GM23338 (cell line): ENCODE results near the gene DGKD. TPM values are rescaled to one million over a fixed set of nuclear protein-coding genes. Genes with fewer than 3 reads are reported as not detected.

Source experiments
- ATAC-seq: fragments of 200-7000 bp; cut with Tn5 transposase; 3 replicates; pipeline ENCODE4 v1.9.1; 2020
- DNase-seq: peaks from one replicate; pipeline ENCODE4 v3.0.0-alpha.2; 2015; ENCODE audit warnings: low spot score
- H2AFZ ChIP-seq: fragments of 200-600 bp; sonication (generic); 2 replicates; pipeline ENCODE4 v1.8.0; 2016; ENCODE audit warnings: antibody characterized with exemption, mild to moderate bottlenecking, moderate library complexity
- H3F3A ChIP-seq: fragments of 200-600 bp; sonication (generic); replicated peaks from 2 replicates; pipeline ENCODE4 v1.8.0; 2017; ENCODE audit warnings: antibody characterized with exemption, mixed run types, low read depth
- H3K27ac ChIP-seq: fragments of 200-600 bp; sonication (generic); 2 replicates; pipeline ENCODE4 v1.6.1; 2016; ENCODE audit warnings: low read depth
- H3K27me3 ChIP-seq: fragments of 200-600 bp; sonication (generic); 2 replicates; pipeline ENCODE4 v1.8.0; 2016; ENCODE audit warnings: mild to moderate bottlenecking, mixed run types, moderate library complexity; ENCODE audit not compliant: insufficient read depth
- H3K36me3 ChIP-seq: fragments of 200-600 bp; sonication (generic); 2 replicates; pipeline ENCODE4 v1.8.0; 2016; ENCODE audit warnings: mild to moderate bottlenecking; ENCODE audit not compliant: insufficient read depth
- H3K4me1 ChIP-seq: fragments of 200-600 bp; sonication (generic); 2 replicates; pipeline ENCODE4 v1.8.0; 2016; ENCODE audit warnings: mild to moderate bottlenecking, moderate library complexity; ENCODE audit not compliant: insufficient read depth
- H3K4me2 ChIP-seq: fragments of 200-600 bp; sonication (generic); 2 replicates; pipeline ENCODE4 v1.7.1; 2017; ENCODE audit warnings: mixed run types
- H3K4me3 ChIP-seq: fragments of 200-600 bp; sonication (generic); 2 replicates; pipeline ENCODE4 v1.6.1; 2016; ENCODE audit warnings: mixed run types
- H3K79me2 ChIP-seq: fragments of 200-600 bp; sonication (generic); replicated peaks from 2 replicates; pipeline ENCODE4 v1.8.0; 2017; ENCODE audit warnings: mild to moderate bottlenecking; ENCODE audit not compliant: insufficient read depth
- H3K9me2 ChIP-seq: fragments of 200-600 bp; sonication (generic); 2 replicates; pipeline ENCODE4 v1.8.0; 2017; ENCODE audit not compliant: insufficient read depth
- H4K20me1 ChIP-seq: fragments of 200-600 bp; sonication (generic); replicated peaks from 2 replicates; pipeline ENCODE4 v1.8.0; 2017; ENCODE audit warnings: mild to moderate bottlenecking; ENCODE audit not compliant: insufficient read depth
- H3K27ac Mint-ChIP-seq: 2 replicates; pipeline ENCODE4 v1.8.0; 2020; ENCODE audit warnings: inconsistent platforms, mild to moderate bottlenecking, moderate library complexity, mixed read lengths
- H3K27me3 Mint-ChIP-seq: 3 replicates; pipeline ENCODE4 v1.8.0; 2022; ENCODE audit warnings: low read depth, mild to moderate bottlenecking, moderate library complexity, mixed read lengths, inconsistent platforms; ENCODE audit not compliant: insufficient read depth, poor library complexity
- H3K36me3 Mint-ChIP-seq: 3 replicates; pipeline ENCODE4 v1.8.0; 2021; ENCODE audit warnings: low read depth, mild to moderate bottlenecking, inconsistent platforms, moderate library complexity, mixed read lengths
- H3K4me1 Mint-ChIP-seq: 3 replicates; pipeline ENCODE4 v1.8.0; 2020; ENCODE audit warnings: mild to moderate bottlenecking, inconsistent platforms, mixed read lengths
- H3K4me3 Mint-ChIP-seq: 3 replicates; pipeline ENCODE4 v1.8.0; 2021; ENCODE audit warnings: moderate library complexity, mild to moderate bottlenecking, inconsistent platforms, mixed read lengths
- H3K9me3 Mint-ChIP-seq: 3 replicates; pipeline ENCODE4 v1.8.0; 2020; ENCODE audit warnings: moderate library complexity, mild to moderate bottlenecking, inconsistent platforms, mixed read lengths
- CREB1 ChIP-seq: fragments of 250-450 bp; sonication (Bioruptor Pico); IDR thresholded peaks from 2 replicates; pipeline ENCODE4 v1.5.0; 2020; ENCODE audit warnings: low read depth, mild to moderate bottlenecking, moderate library complexity
- EZH2 ChIP-seq: fragments of 200-600 bp; sonication (generic); IDR thresholded peaks from one replicate; pipeline ENCODE4 v1.8.0; 2017; ENCODE audit warnings: antibody characterized with exemption, mild to moderate bottlenecking, low read depth; ENCODE audit not compliant: unreplicated experiment
- EZH2phosphoT487 ChIP-seq: fragments of 200-600 bp; sonication (generic); IDR thresholded peaks from one replicate; pipeline ENCODE4 v1.8.1; 2018; ENCODE audit warnings: antibody characterized with exemption; ENCODE audit not compliant: unreplicated experiment
- JUNB ChIP-seq: IDR thresholded peaks from one replicate; pipeline ENCODE4 v1.6.1; 2016; ENCODE audit warnings: antibody characterized with exemption; ENCODE audit not compliant: unreplicated experiment
- NANOG ChIP-seq: IDR thresholded peaks from 2 replicates; pipeline ENCODE4 v1.6.1; 2016; ENCODE audit warnings: antibody characterized with exemption, borderline replicate concordance
- POLR2AphosphoS5 ChIP-seq: IDR thresholded peaks from 2 replicates; pipeline ENCODE4 v1.6.1; 2016; ENCODE audit warnings: antibody characterized with exemption, low read depth
- STAT1 ChIP-seq: IDR thresholded peaks from one replicate; pipeline ENCODE4 v1.6.1; 2016; ENCODE audit warnings: antibody characterized with exemption; ENCODE audit not compliant: unreplicated experiment
- ZNF114 ChIP-seq: fragments of 250-450 bp; sonication (Bioruptor Pico); IDR thresholded peaks from 2 replicates; pipeline ENCODE4 v1.5.0; 2020; ENCODE audit warnings: mild to moderate bottlenecking, moderate library complexity
- ZNF331 ChIP-seq: fragments of 250-450 bp; sonication (Bioruptor Pico); IDR thresholded peaks from 2 replicates; pipeline ENCODE4 v1.5.0; 2020; ENCODE audit warnings: low read depth, mild to moderate bottlenecking, moderate library complexity
- polyA plus RNA-seq: library from polyadenylated mRNA; unstranded; fragments of >200 nt; fragmentation: Nextera tagmentation; extraction: Ambion mirVana; gene quantifications from 2 replicates; pipeline ENCODE4 v1.2.1, GENCODE V29; 2016
- total RNA-seq: library from RNA; depleted of rRNA; stranded (reverse); fragments of >200 nt; shearing (Covaris generic); gene quantifications from 2 replicates; pipeline ENCODE4 v1.2.3, GENCODE V29; 2014
- TF ChIP-seq, protein P1 (sequence below): IDR thresholded peaks from one replicate; pipeline ENCODE4 v1.6.1; 2018; ENCODE audit warnings: antibody characterized with exemption; ENCODE audit not compliant: unreplicated experiment
- TF ChIP-seq, protein P2 (sequence below): IDR thresholded peaks from 2 replicates; pipeline ENCODE4 v1.6.1; 2016; ENCODE audit warnings: antibody characterized with exemption
- TF ChIP-seq, protein P3 (sequence below), 2 experiments: fragments of 200-600 bp in 1 of 2; sonication (generic) in 1 of 2; conservative IDR thresholded peaks; 2 replicates each; pipeline versions ENCODE4 v1.5.1 to v1.6.1; 2016 to 2017; ENCODE audit warnings: antibody characterized with exemption in 2 of 2, low read depth in 2 of 2, mild to moderate bottlenecking in 2 of 2, moderate library complexity in 1 of 2

DGKD gene
- total and polyA plus RNA-seq, 2 experiments from 2014 or later = 11.1 to 23.4 TPM

DNA sequence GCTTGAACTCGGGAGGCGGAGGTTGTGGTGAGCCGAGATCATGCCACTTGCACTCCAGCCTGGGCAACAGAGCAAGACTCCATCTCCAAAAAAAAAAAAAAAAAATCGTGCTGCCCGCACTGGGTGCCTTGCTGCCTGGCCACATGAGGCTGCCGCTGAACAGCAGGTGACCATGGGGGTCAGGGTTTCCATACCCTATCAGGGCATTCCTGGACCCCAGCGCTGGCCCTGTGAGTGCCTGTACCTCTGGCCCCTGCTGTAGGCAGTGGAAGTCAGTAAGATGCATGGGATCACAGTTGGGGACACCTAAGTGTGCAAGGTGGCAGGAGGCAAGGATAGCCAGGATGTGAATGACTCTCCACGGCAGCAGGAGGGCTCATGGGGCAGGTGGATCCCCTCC, 27.8 kb upstream of the DGKD start (continued):
- TF ChIP-seq, protein P1, sequence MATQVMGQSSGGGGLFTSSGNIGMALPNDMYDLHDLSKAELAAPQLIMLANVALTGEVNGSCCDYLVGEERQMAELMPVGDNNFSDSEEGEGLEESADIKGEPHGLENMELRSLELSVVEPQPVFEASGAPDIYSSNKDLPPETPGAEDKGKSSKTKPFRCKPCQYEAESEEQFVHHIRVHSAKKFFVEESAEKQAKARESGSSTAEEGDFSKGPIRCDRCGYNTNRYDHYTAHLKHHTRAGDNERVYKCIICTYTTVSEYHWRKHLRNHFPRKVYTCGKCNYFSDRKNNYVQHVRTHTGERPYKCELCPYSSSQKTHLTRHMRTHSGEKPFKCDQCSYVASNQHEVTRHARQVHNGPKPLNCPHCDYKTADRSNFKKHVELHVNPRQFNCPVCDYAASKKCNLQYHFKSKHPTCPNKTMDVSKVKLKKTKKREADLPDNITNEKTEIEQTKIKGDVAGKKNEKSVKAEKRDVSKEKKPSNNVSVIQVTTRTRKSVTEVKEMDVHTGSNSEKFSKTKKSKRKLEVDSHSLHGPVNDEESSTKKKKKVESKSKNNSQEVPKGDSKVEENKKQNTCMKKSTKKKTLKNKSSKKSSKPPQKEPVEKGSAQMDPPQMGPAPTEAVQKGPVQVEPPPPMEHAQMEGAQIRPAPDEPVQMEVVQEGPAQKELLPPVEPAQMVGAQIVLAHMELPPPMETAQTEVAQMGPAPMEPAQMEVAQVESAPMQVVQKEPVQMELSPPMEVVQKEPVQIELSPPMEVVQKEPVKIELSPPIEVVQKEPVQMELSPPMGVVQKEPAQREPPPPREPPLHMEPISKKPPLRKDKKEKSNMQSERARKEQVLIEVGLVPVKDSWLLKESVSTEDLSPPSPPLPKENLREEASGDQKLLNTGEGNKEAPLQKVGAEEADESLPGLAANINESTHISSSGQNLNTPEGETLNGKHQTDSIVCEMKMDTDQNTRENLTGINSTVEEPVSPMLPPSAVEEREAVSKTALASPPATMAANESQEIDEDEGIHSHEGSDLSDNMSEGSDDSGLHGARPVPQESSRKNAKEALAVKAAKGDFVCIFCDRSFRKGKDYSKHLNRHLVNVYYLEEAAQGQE = no peak
- TF ChIP-seq CREB1 (no peak), POLR2AphosphoS5 (no peak), JUNB (no peak), EZH2phosphoT487 (no peak), ZNF331 (CRISPR knock-in tag) (no peak)
- TF ChIP-seq, protein P2, sequence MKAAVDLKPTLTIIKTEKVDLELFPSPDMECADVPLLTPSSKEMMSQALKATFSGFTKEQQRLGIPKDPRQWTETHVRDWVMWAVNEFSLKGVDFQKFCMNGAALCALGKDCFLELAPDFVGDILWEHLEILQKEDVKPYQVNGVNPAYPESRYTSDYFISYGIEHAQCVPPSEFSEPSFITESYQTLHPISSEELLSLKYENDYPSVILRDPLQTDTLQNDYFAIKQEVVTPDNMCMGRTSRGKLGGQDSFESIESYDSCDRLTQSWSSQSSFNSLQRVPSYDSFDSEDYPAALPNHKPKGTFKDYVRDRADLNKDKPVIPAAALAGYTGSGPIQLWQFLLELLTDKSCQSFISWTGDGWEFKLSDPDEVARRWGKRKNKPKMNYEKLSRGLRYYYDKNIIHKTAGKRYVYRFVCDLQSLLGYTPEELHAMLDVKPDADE = no peak
- TF ChIP-seq, protein P3, sequence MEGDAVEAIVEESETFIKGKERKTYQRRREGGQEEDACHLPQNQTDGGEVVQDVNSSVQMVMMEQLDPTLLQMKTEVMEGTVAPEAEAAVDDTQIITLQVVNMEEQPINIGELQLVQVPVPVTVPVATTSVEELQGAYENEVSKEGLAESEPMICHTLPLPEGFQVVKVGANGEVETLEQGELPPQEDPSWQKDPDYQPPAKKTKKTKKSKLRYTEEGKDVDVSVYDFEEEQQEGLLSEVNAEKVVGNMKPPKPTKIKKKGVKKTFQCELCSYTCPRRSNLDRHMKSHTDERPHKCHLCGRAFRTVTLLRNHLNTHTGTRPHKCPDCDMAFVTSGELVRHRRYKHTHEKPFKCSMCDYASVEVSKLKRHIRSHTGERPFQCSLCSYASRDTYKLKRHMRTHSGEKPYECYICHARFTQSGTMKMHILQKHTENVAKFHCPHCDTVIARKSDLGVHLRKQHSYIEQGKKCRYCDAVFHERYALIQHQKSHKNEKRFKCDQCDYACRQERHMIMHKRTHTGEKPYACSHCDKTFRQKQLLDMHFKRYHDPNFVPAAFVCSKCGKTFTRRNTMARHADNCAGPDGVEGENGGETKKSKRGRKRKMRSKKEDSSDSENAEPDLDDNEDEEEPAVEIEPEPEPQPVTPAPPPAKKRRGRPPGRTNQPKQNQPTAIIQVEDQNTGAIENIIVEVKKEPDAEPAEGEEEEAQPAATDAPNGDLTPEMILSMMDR (conservative IDR thresholded peaks at IDR 0.05; ENCODE audit: low read depth in 2 of 2) = no peak

DNA sequence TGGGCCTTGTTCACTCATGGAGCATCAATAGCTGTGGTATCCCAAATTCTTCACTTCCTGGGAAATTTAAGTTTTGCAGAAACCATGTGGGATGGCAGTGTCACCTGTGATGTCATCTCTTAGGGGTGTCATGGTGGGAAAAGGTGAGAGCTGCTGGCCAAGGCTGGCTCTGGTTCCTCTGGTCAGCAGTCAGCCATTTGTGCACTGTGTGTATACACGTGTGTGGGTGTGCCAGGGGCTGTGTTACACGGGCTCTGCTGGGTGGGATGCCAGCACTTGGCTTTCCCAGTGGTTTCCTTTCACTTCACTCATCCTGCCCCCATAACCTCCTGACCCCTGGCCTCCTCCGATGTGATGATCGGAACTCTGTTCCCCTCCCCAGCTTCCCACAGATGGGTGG, 25.4 kb upstream of the DGKD start:
- H3K36me3 Mint-ChIP-seq = no peaks in the 10 kb centered on the region
- TF ChIP-seq, protein P2 = no peak
- TF ChIP-seq CREB1 = no peak
- no peak for TF ChIP-seq EZH2phosphoT487
- no peak for TF ChIP-seq STAT1
- no peak for TF ChIP-seq ZNF331 (CRISPR knock-in tag)
- TF ChIP-seq, protein P3 (conservative IDR thresholded peaks at IDR 0.05; ENCODE audit: low read depth in 2 of 2) = no peak
- TF ChIP-seq POLR2AphosphoS5 = no peak
- no peak for TF ChIP-seq NANOG
- TF ChIP-seq EZH2 = no peak
- TF ChIP-seq JUNB = no peak
- TF ChIP-seq ZNF114 (CRISPR knock-in tag) = no peak

More for the DNA sequence above, 25.4 kb upstream of the DGKD start:
- no peak overlapping the region for H3K4me3 ChIP-seq
- H3K9me3 Mint-ChIP-seq = no peaks in the 10 kb centered on the region
- H3K27me3 Mint-ChIP-seq = peaks cover 17% of the 10 kb centered on the region
- no peak overlapping the region for H2AFZ ChIP-seq
- peaks cover 16% of the 10 kb centered on the region for H3K4me1 Mint-ChIP-seq
- no peak for ATAC-seq
- no peak overlapping the region for H3K27ac ChIP-seq
- no peaks in the 10 kb centered on the region for H3K9me2 ChIP-seq
- no peaks in the 10 kb centered on the region for H4K20me1 ChIP-seq
- H3K4me1 ChIP-seq = peaks cover 10% of the 10 kb centered on the region; the same call in 1 of the 2 replicates
- H3K4me2 ChIP-seq = no peak overlapping the region
- H3F3A ChIP-seq = no peaks in the 10 kb centered on the region
- no peak for DNase-seq
- H3K36me3 ChIP-seq = no peaks in the 10 kb centered on the region
- no peaks in the 10 kb centered on the region for H3K79me2 ChIP-seq
- no peak overlapping the region for H3K4me3 Mint-ChIP-seq
- H3K27me3 ChIP-seq = no peaks in the 10 kb centered on the region
- H3K27ac Mint-ChIP-seq = no peak overlapping the region
